Thyroid gland (tissue), 4 donors: ENCODE results near the gene EFNA2.

Source experiments
- CTCF ChIP-seq, 6 experiments: fragments of 200-600 bp in 3 of 6; fragments of 450-650 bp in 3 of 6; sonication (generic) in 3 of 6; IDR thresholded peaks; one replicate each; pipeline ENCODE4 v1.5.1; 2016 to 2019; ENCODE audit warnings: antibody characterized with exemption in 6 of 6, mild to moderate bottlenecking in 2 of 6, inconsistent platforms in 1 of 6, moderate library complexity in 1 of 6
- POLR2A ChIP-seq, 2 donors: fragments of 450-650 bp; IDR thresholded peaks; one replicate each; pipeline ENCODE4 v1.6.1; 2017; ENCODE audit warnings: antibody characterized with exemption in 2 of 2, mild to moderate bottlenecking in 2 of 2, moderate library complexity in 1 of 2

GRCh38 chr19:1295169-1296012, 9.7 kb downstream of the EFNA2 start:
- no peak for TF ChIP-seq CTCF (IDR thresholded peaks at IDR 0.05)
- no peak for TF ChIP-seq POLR2A (IDR thresholded peaks at IDR 0.05)
